Activated CD4-positive, CD25-positive, alpha-beta regulatory T cell (primary cell): Measurements from ENCODE around the gene SKP1.
"Not testable (repeated sequence)": the region's sequence is repeated elsewhere in the genome, so short reads cannot be mapped to it uniquely, and the experiment has no call there.

ENCODE experiments used
- DNase-seq, 4 experiments: peaks; one replicate each; lab custom pipeline; 2025; lab: John Stamatoyannopoulos, UW

Gene SKP1

DNA sequence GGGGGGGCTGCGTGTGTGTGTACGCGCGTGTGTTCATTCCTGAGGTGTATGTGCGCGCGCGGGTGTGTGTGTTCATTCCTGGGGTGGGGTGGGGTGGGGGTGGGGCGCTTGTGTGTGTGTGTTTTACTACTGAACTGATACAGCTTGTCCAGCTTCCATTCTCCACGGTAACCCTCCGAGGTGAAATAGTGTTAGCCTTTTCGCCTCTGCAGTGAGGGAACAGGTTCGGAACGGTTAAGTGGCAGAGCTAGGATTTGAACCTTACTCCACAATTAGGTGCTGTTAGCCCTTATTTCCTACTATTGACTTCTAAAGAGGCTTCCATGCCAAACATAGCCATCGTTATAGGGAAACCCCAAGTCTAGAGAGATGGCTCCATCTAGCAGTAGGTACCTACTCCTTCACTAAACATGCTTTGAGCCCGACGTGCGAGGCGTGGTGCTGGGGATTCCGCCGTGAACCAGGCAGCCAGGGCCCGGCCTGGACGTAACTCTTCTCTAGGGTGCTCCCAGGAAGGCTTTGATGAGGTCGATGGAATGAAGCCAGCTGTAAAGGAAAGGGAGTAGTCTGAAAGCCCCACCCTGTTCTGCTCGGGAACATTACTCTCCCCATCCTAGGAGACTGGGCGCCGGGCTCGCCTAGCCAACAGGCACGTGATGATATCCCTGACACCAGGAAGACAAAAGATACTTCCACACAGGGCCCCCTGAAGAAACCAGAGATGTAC is 782 bp upstream of the SKP1 start:
- DNase-seq = peak in 3 of 4 experiments; percentile 57 to 65 (median 61)

GRCh38 chr5:134175921-134176510 is 734 bp downstream of the SKP1 start:
- no peak for DNase-seq

GRCh38 chr5:134174841-134175839 is 1.6 kb downstream of the SKP1 start:
- no peak for DNase-seq

DNA sequence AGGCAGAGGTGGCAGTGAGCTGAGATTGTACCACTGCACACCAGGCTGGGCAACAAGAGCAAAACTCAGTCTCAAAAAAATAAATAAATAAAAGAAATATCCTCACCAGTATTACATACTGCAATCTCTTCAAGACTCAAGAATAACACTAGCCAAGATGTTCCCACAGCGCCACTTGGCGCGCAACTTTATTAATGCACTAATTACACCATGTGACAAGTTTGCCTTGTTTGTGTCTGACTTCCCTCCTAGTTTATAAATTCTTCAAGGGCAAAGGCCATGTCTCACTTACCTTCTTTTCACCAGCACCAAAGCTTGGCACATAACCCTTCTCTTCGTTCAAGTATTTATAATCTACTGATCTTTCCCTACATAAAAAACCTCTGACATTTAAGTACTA is 4.8 kb downstream of the SKP1 start:
- no peak for DNase-seq

- DNase-seq = no peak
Observed at GRCh38 chr5:134162592-134162991, 14.2 kb downstream of the SKP1 start.

DNA sequence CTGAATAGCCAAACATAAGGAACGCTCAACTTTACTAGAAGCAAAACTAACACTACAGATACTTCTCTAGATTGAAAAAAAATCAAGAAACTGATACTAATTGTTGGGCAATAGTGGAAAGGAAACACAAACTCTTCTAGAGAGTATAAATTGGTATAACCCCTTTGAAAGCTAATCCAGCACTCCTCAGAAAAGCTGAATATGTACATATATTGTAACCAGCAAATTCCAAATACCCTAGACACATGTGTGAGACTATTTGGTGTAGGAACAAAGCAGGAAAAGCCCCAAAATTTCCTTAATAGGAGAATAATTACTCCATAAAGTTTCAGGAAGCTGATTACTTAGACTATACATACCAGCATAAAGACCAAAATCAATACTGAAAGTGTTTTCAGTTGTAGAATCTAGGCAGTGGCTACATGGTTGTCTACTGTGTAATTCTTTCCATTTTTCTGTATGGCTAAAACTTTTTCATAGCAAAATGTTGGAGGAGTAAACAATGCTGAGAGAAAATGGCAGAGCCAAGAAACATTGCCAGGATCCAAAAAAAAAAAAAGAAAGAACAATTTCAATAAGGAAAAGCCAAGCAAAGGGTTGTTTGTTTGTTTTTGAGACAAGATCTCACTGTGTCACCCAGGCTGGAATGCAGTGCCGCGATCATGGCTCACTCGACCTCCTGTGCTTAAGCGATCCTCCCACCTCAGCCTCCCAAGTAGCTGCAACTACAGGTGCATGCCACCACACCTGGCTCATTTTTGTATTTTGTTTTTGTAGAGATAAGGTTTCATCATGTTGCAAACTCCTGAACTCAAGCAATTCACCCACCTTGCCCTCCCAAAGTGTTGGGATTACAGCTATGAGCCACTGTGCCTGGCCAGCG is 15.0 kb downstream of the SKP1 start:
- no peak for DNase-seq

DNA sequence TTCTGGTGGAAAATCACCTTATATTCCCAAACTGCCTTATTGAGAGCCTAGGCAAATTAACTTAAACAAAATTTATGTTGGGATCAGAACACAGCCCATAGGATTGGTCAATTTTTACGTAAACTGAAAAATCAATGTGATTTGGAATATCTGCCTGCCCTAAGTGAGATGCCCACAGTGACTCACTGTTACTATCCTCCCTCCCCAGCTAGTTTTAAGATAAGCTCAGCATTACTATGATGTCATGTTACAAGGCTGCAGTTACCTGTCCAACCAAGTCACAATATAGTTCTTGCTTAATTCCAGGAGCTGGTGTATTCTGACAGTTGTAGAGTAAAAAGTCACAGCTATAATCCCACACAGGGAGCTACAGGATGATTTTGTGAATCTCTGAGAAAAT is 23.1 kb downstream of the SKP1 start:
- DNase-seq = no peak

- no peak for DNase-seq
Observed at GRCh38 chr5:134153241-134153640, 23.5 kb downstream of the SKP1 start.

- not testable (repeated sequence) for DNase-seq
Observed at GRCh38 chr5:134152173-134152832, 24.4 kb downstream of the SKP1 start.

DNA sequence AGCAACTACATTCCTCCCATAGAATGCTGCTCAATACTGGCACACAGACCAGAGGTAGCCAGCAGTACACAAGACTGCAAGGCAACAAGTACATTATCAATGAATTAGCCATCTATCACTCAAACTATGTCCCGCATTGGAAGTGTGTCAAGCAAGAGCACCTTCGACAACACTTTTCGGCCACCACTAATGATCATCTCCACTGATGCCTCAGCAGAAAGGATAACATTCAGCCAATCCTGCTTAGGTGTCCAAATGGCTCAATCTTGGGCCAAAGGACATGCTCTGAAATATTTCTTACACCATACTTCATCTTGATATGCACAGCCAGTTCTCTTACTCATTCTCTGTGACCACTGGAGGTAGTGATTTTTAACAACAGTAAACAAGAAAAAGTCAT is 25.0 kb downstream of the SKP1 start:
- no peak for DNase-seq

DNA sequence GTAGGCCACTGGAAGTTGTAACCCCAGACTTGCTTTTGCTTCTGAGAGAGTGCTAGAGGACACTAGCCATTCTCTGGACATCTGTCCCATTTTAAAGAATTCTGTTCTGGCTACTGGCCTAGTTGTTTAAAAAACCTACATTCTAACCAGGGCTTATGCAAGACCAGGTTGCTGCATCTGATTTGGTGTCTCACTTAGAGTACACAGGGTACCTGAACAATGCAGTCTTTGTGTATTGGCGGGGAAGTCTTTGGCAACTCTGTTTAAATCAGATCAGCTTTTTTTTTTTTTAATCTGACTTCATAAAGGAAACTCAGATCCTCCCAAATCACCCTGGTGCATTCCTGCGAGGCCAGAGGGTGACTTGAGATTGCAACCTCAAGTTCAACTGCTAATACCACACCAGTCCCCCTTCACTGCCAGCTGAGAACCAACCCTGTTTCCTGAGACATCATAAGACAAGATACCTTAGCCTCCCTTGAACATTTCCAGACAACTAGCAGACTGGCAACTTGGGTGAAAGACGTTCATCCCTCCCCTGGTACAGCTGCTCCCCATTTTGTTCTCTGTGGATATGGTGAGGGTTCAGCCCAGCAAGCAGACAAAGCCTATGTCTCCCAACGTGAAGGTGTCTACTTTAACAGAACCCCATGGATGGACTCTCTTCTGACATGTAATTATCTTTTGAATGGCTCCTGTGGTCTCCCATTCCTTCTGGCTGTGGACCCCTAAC is 27.0 kb downstream of the SKP1 start:
- no peak for DNase-seq

DNA sequence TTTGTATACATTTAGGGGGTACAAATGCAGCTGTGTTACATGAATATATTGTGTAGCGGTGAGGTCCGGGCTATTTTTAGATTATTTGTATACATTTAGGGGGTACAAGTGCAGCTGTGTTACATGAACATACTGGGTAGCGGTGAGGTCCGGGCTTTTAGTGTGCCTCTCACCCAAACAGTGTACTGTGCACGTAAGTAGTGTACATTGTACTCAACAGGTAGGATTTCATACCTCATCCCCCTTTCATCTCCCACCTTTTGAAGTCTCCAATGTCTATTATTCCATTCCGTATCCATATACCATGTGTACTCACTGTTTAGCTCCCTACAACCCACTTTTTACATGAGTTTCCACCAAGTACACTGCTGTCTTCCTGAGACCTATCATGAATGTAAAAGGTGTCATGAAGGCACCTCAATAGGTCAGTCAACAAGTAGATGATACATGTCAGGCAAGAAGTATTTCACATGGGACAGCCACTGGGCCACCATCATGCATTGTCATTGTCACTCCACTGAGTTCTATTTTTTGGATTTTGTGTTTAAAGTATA is 27.7 kb downstream of the SKP1 start:
- no peak for DNase-seq

DNA sequence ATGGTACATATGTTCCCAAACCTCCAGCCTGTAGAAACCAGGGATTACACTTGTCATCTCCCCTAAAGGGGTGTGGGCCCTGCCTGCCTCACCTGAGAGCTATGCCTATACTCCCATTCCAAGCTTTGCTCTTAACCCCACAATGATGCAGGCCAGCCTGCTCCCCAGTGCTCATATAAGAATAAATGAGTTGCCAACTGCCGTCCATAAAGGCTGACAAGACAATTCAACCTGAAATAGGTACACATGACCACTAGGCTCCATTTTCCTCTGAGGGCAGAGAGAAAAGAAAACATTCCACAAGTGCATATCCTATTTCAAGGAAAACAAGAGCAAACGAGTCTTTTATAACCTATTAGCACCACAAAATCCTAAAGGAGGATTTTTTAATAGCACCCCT is 28.4 kb downstream of the SKP1 start:
- no peak for DNase-seq

GRCh38 chr5:134146651-134147518 is 29.9 kb downstream of the SKP1 start:
- no peak for DNase-seq

DNA sequence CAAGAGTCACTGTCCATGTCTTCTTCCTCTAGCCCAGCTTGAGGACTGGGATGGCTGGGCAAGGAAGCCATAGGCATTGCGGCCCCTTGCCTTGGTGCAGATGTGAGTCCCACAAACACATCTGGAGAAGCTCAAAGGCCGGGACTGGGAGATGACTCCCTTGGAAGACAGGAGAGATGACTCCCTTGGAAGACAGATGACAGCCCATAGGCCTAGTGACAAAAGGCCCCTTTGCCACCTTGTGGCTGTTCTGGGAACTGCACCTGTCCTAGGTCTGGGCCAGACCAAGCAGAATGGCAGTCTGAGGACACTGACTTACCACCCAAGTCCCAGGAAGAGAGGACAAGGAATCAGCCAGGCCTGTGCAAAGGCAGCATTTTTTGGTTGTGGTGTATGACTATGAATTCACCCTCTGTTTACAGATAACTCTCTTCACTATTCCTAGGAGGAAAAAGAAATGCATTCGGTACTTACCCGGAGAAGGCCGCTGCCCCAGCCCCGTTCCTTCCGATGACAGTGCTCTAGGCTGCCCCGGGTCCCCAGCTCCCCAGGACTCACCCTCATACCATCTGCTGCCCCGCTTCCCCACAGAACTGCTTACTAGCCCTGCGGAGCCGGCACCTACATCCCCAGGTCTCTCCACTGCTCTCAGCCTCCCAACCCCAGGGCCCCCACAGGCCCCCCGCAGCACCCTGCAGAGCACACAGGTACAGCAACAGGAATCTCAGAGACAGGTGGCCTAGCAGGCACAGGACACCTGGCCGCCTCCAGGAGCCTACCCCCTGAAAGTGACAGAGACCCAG is 30.8 kb downstream of the SKP1 start:
- DNase-seq = peak; percentile 55 to 80 (median 72)

GRCh38 chr5:134145041-134145757 is 31.6 kb downstream of the SKP1 start:
- no peak for DNase-seq
